SK-N-SH treated with all-trans-retinoic acid at 6 μM for 48 hours (cell line): Measurements from ENCODE around the gene ZNF518A.

Source experiments
- ESRRG ChIP-seq: fragments of 250-450 bp; sonication (Bioruptor Pico); IDR thresholded peaks from 2 replicates; pipeline ENCODE4 v1.6.1; 2021; ENCODE audit warnings: mild to moderate bottlenecking
- GLIS3 ChIP-seq: fragments of 250-450 bp; sonication (Bioruptor Pico); IDR thresholded peaks from 2 replicates; pipeline ENCODE4 v1.5.0; 2020; ENCODE audit warnings: mild to moderate bottlenecking, moderate library complexity
- TCF4 ChIP-seq: fragments of 250-450 bp; sonication (Bioruptor Pico); IDR thresholded peaks from 2 replicates; pipeline ENCODE4 v1.8.0; 2021; ENCODE audit warnings: mild to moderate bottlenecking, moderate library complexity, borderline replicate concordance
- ZFP3 ChIP-seq: fragments of 250-450 bp; sonication (Bioruptor Pico); IDR thresholded peaks from 2 replicates; pipeline ENCODE4 v1.5.0; 2020; ENCODE audit warnings: mild to moderate bottlenecking, moderate library complexity
- ZFP30 ChIP-seq: fragments of 450-650 bp; formaldehyde crosslinking; IDR thresholded peaks from 2 replicates; pipeline ENCODE4 v1.5.0; 2022; ENCODE audit warnings: mild to moderate bottlenecking, moderate library complexity
- ZNF565 ChIP-seq: fragments of 450-650 bp; formaldehyde crosslinking; conservative IDR thresholded peaks from 2 replicates; pipeline ENCODE4 v1.5.0; 2020; ENCODE audit warnings: low read depth, mild to moderate bottlenecking, moderate library complexity
- TF ChIP-seq, protein P1 (sequence below): fragments of 250-450 bp; sonication (Bioruptor Pico); IDR thresholded peaks from 2 replicates; pipeline ENCODE4 v1.5.1; 2021; ENCODE audit warnings: mild to moderate bottlenecking, moderate library complexity
- TF ChIP-seq, protein P2 (sequence below): fragments of 250-450 bp; sonication (Bioruptor Pico); IDR thresholded peaks from 2 replicates; pipeline ENCODE4 v1.5.1; 2020; ENCODE audit warnings: low read depth, mild to moderate bottlenecking, moderate library complexity

DNA sequence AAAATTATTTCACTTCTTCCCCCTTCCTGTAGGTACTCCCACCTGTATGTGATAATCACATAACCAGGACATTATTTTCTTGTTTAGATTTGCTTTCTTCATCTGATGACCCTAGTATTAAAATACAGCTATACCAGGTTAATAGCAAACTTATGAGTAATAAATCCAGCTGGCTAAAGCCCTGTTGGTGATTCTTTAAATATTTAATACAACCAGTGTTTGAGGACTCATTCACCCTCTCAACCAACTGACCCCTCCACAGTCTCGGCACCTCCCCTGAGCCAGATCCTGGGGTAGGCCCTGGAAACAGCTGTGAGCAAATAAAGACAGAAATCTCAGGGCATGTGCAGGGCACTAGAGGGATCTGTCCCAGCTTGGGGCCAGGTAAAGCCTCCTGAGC lies 82.8 kb downstream of the ZNF518A start:
- TF ChIP-seq TCF4 (CRISPR knock-in tag) = no peak
- TF ChIP-seq ZFP3 = no peak
- TF ChIP-seq, protein P1, sequence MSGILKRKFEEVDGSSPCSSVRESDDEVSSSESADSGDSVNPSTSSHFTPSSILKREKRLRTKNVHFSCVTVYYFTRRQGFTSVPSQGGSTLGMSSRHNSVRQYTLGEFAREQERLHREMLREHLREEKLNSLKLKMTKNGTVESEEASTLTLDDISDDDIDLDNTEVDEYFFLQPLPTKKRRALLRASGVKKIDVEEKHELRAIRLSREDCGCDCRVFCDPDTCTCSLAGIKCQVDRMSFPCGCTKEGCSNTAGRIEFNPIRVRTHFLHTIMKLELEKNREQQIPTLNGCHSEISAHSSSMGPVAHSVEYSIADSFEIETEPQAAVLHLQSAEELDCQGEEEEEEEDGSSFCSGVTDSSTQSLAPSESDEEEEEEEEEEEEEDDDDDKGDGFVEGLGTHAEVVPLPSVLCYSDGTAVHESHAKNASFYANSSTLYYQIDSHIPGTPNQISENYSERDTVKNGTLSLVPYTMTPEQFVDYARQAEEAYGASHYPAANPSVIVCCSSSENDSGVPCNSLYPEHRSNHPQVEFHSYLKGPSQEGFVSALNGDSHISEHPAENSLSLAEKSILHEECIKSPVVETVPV (CRISPR knock-in tag) = no peak
- no peak for TF ChIP-seq GLIS3 (CRISPR knock-in tag)
- no peak for TF ChIP-seq ZNF565 (CRISPR knock-in tag)
- TF ChIP-seq ZFP30 (CRISPR knock-in tag) = no peak
- TF ChIP-seq ESRRG (CRISPR knock-in tag) = no peak
- TF ChIP-seq, protein P2, sequence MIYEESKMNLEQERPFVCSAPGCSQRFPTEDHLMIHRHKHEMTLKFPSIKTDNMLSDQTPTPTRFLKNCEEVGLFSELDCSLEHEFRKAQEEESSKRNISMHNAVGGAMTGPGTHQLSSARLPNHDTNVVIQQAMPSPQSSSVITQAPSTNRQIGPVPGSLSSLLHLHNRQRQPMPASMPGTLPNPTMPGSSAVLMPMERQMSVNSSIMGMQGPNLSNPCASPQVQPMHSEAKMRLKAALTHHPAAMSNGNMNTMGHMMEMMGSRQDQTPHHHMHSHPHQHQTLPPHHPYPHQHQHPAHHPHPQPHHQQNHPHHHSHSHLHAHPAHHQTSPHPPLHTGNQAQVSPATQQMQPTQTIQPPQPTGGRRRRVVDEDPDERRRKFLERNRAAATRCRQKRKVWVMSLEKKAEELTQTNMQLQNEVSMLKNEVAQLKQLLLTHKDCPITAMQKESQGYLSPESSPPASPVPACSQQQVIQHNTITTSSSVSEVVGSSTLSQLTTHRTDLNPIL (CRISPR knock-in tag) = no peak
